Left lung (tissue), 10 donors: ENCODE results near the gene C1orf226. TPM values are rescaled to one million over a fixed set of nuclear protein-coding genes. Genes with fewer than 3 reads are reported as not detected.
"Not testable (repeated sequence)": the region's sequence is repeated elsewhere in the genome, so short reads cannot be mapped to it uniquely, and the experiment has no call there.

Experiments used
- ATAC-seq: fragments of 200-7000 bp; cut with Tn5 transposase; one replicate; pipeline ENCODE4 v1.9.1; 2020; ENCODE audit warnings: moderate library complexity
- DNase-seq, 4 donors: peaks; one replicate each; pipeline ENCODE4 v3.0.0-alpha.2; 2013 to 2020
- H3K27ac ChIP-seq, 2 donors: fragments of 200-600 bp; sonication (generic) in 1 of 2; one replicate each; pipeline versions ENCODE4 v1.5.0 to v1.8.0; 2020 to 2021
- H3K27me3 ChIP-seq, 2 donors: fragments of 200-600 bp; sonication (generic) in 1 of 2; one replicate each; pipeline versions ENCODE4 v1.5.0 to v1.8.0; 2020 to 2021
- H3K36me3 ChIP-seq, 2 donors: fragments of 200-600 bp; sonication (generic) in 1 of 2; one replicate each; pipeline versions ENCODE4 v1.5.0 to v1.8.0; 2020 to 2021
- H3K4me1 ChIP-seq, 2 donors: fragments of 200-600 bp; one replicate each; pipeline ENCODE4 v1.8.0; 2021
- H3K4me3 ChIP-seq, 2 donors: fragments of 200-600 bp; sonication (generic) in 1 of 2; one replicate each; pipeline versions ENCODE4 v1.5.0 to v1.8.0; 2020 to 2021; ENCODE audit warnings: mild to moderate bottlenecking in 1 of 2
- H3K9me3 ChIP-seq, 2 donors: fragments of 200-600 bp; sonication (generic) in 1 of 2; one replicate each; pipeline versions ENCODE4 v1.5.0 to v1.8.0; 2020 to 2021
- intact Hi-C, 2 donors: fragments of 100-400 bp; cut with DNase I; formaldehyde crosslinking; loops; one replicate each; pipeline versions ENCODE4 v1.11.2 to v1.14.2; 2022
- polyA plus RNA-seq, 6 donors: library from polyadenylated mRNA; unstranded; fragments of 120-200 nt; gene quantifications; one replicate each; pipeline ENCODE4 v1.2.1, GENCODE V29; 2013; ENCODE audit not compliant: insufficient read length in 6 of 6
- total RNA-seq, 2 donors: library from RNA; stranded (reverse); fragmentation: NEBNext Ultra II Directional; extraction: Animal tissue kit (Norgen Biotek cat#: 25700); gene quantifications; one replicate each; pipeline ENCODE4 v1.2.1, GENCODE V29; 2021
- TF ChIP-seq, protein P1 (sequence below), 2 donors: fragments of 200-600 bp; sonication (generic) in 1 of 2; IDR thresholded peaks; one replicate each; pipeline versions ENCODE4 v1.5.0 to v1.8.0; 2021; ENCODE audit warnings: antibody characterized with exemption in 2 of 2
- donor health status: DM: no; HTN: yes; CAD: no.
- donor health status: DM: no; HTN: no; CAD: no.

The C1orf226 gene
- total and polyA plus RNA-seq, 8 donors = 4.0 to 8.5 (median 5.0) TPM

DNA sequence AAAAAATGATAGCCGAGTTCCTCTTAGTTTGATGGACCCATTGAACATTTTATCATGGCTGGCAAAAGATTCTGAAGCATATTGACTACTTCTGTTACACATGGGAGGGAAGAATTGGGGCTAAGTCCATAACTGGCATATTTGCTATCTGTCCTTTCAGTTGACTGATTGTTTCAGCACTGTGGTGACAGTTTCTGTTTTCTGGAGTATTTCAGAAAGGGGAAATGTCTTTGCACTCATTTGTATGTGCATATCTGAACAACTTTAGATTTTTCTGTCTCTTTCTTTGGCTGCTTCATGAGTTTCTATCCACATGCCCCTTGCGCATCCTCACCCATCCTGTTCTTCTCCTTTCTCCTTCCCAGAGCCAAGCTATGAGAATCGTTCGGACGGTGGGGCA is 38.1 kb upstream of the C1orf226 start:
- H3K36me3 ChIP-seq = no peaks in the 10 kb centered on the region

GRCh38 chr1:162347281-162347680 is 34.2 kb upstream of the C1orf226 start:
- TF ChIP-seq, protein P1, sequence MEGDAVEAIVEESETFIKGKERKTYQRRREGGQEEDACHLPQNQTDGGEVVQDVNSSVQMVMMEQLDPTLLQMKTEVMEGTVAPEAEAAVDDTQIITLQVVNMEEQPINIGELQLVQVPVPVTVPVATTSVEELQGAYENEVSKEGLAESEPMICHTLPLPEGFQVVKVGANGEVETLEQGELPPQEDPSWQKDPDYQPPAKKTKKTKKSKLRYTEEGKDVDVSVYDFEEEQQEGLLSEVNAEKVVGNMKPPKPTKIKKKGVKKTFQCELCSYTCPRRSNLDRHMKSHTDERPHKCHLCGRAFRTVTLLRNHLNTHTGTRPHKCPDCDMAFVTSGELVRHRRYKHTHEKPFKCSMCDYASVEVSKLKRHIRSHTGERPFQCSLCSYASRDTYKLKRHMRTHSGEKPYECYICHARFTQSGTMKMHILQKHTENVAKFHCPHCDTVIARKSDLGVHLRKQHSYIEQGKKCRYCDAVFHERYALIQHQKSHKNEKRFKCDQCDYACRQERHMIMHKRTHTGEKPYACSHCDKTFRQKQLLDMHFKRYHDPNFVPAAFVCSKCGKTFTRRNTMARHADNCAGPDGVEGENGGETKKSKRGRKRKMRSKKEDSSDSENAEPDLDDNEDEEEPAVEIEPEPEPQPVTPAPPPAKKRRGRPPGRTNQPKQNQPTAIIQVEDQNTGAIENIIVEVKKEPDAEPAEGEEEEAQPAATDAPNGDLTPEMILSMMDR (IDR thresholded peaks at IDR 0.05) = no peak
- DNase-seq (no peak), ATAC-seq (no peak)
- intact Hi-C loops = no loop called here
- H3K4me1 ChIP-seq = no peaks in the 10 kb centered on the region
- H3K27me3 ChIP-seq = no peaks in the 10 kb centered on the region
- no peaks in the 10 kb centered on the region for H3K9me3 ChIP-seq
- no peak overlapping the region for H3K4me3 ChIP-seq
- H3K27ac ChIP-seq = no peak overlapping the region
- no peaks in the 10 kb centered on the region for H3K36me3 ChIP-seq

More for the DNA sequence above, 38.1 kb upstream of the C1orf226 start:
- H3K27ac ChIP-seq = no peak overlapping the region
- no peak for DNase-seq
- no peaks in the 10 kb centered on the region for H3K4me1 ChIP-seq
- TF ChIP-seq, protein P1 (IDR thresholded peaks at IDR 0.05) = no peak
- intact Hi-C loops = no loop called here
- no peaks in the 10 kb centered on the region for H3K27me3 ChIP-seq
- ATAC-seq = no peak
- no peak overlapping the region for H3K4me3 ChIP-seq
- H3K9me3 ChIP-seq = no peaks in the 10 kb centered on the region

GRCh38 chr1:162349635-162350330 is 31.7 kb upstream of the C1orf226 start:
- intact Hi-C loops = no loop called here
- ATAC-seq (no peak), DNase-seq (no peak)
- no peak overlapping the region for H3K4me3 ChIP-seq
- no peaks in the 10 kb centered on the region for H3K9me3 ChIP-seq
- H3K27me3 ChIP-seq = no peaks in the 10 kb centered on the region
- no peaks in the 10 kb centered on the region for H3K4me1 ChIP-seq
- no peak overlapping the region for H3K27ac ChIP-seq
- H3K36me3 ChIP-seq = no peaks in the 10 kb centered on the region
- TF ChIP-seq, protein P1 (IDR thresholded peaks at IDR 0.05) = no peak

DNA sequence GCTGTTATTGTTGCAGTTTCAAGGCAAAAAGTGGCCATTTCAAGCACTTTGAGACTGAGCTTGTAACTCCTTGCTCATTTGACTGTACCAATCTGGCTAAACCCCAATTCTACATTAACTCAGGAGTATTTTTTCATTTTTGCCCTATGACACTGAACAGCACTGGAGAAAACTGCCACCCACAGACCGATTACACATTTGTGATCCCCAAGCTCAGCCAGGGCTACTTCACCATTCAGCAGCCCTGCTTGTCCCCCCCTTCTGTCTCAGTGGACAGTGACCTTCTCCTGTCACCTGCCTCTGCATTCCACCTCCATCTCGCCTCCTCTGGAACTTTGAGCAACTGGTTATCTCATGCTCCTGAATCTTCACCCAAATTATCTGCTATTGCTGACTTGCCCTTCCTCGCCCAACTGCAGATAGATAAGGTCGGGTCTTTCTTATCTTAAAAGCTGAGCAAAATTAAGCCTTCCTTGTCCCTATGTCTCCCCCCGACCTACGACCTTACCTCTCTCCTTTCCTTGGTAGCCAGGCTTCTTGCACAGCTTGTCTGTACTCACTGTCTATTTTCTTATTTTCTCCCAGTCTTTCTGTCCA is 30.2 kb upstream of the C1orf226 start:
- intact Hi-C loops = no loop called here
- no peak for ATAC-seq

GRCh38 chr1:162351874-162352273 is 29.7 kb upstream of the C1orf226 start:
- H3K4me1 ChIP-seq, H3K27ac ChIP-seq, DNase-seq, intact Hi-C loops, H3K9me3 ChIP-seq, H3K4me3 ChIP-seq, ATAC-seq, H3K36me3 ChIP-seq, H3K27me3 ChIP-seq: not testable (repeated sequence)

More for the DNA sequence above, 30.2 kb upstream of the C1orf226 start:
- Histone ChIP-seq H3K36me3 (no peaks in the 10 kb centered on the region), H3K27me3 (no peaks in the 10 kb centered on the region), H3K27ac (no peak overlapping the region), H3K4me3 (no peak overlapping the region), H3K9me3 (no peaks in the 10 kb centered on the region), H3K4me1 (no peaks in the 10 kb centered on the region)
- DNase-seq = no peak
- TF ChIP-seq, protein P1 (IDR thresholded peaks at IDR 0.05) = no peak
